Superior temporal gyrus (tissue), 1 donor: ENCODE data around the gene CROCC2.

Experiments
- DNase-seq: peaks from one replicate; pipeline ENCODE4 v3.0.0-alpha.2; 2016; ENCODE audit errors: extremely low spot score

The CROCC2 gene

DNA sequence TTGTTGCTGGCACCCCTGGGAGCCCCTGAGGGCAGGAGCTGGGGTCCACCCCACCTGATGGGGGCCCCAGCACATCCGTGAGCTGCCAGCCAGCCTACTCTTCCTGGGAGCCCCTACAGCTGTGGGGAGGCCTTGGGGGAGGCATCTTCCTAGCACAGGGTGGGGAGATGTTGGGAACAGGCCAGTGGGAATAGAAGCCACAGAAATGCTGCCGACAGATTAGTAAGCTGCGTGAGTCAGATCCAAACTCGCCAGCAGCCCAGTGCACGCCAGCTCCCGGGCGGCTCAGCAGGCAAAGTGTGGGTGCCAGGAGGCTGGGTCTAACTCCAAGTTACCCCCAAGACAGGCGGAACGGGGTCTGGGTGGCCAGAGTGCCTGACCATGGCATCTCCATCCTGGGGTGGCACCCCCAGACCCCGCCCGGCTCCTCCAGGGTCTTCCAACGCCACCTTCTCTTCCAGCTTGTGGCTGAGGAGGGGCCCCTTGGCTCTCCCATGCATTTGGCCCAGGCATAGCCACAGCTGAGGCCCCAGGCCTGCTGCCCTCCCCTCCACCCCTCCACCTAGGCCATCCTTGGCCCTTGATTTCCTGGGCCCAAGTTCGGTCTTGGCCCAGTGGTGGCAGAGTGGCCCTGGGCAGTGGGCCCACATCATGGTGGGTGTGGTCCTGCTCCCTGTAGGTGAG, 15.3 kb downstream of the CROCC2 start:
- peak; percentile 11 for DNase-seq

DNA sequence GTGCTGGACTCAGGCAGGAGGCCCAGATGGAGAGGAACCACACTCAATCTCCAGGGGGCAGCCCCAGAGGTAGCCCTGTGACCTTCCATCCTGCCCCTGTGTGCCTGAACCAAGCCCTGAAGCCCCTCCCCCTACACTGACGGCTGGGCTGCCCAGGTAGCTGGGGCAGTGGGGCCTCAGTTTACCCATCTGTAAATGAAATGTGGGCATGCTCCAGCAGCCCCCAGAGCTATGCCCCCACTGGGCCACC, 15.8 kb downstream of the CROCC2 start:
- no peak for DNase-seq

DNA sequence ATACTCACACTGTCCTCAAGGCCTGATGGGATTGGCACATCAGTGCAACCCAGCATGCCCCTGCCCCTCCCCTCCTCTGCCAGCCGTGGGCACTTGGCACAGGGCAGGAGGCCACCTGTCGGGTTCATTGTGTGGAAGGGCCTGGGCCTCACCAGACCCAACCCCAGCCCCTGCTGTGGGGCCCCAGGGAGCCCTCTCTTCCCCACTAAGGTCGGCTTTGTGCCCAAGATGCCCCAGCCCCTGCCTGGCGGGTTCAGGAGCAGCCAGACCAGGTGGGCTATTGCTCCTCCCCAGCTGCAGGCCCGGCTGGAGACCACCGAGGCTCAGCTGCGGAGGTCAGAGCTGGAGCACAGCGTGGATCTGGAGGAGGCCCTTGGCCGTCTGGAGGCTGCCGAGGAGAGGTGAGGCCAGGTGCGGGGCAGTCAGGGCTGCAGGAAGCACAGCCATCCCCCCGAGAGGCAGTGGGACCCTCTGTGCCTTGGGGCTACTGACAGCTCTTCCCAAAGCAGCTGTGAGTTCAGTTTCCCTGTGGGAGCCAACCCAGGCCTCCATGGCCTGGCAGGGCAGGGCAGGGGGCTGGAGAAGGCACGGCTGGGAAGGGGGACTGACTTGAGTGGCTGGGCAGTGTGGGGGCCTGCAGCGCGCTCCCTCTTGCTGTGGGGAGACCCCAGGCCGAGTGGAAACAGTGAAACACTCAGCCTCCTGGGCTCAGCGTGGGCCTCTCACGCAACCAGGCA, 16.3 kb downstream of the CROCC2 start:
- no peak for DNase-seq

GRCh38 chr2:240922982-240923537, 16.9 kb downstream of the CROCC2 start:
- no peak for DNase-seq

- no peak for DNase-seq
These were observed 19.0 kb downstream of the CROCC2 start for GRCh38 chr2:240925191-240925567.

- DNase-seq: no peak
These were observed 19.7 kb downstream of the CROCC2 start for GRCh38 chr2:240925568-240926515.

DNA sequence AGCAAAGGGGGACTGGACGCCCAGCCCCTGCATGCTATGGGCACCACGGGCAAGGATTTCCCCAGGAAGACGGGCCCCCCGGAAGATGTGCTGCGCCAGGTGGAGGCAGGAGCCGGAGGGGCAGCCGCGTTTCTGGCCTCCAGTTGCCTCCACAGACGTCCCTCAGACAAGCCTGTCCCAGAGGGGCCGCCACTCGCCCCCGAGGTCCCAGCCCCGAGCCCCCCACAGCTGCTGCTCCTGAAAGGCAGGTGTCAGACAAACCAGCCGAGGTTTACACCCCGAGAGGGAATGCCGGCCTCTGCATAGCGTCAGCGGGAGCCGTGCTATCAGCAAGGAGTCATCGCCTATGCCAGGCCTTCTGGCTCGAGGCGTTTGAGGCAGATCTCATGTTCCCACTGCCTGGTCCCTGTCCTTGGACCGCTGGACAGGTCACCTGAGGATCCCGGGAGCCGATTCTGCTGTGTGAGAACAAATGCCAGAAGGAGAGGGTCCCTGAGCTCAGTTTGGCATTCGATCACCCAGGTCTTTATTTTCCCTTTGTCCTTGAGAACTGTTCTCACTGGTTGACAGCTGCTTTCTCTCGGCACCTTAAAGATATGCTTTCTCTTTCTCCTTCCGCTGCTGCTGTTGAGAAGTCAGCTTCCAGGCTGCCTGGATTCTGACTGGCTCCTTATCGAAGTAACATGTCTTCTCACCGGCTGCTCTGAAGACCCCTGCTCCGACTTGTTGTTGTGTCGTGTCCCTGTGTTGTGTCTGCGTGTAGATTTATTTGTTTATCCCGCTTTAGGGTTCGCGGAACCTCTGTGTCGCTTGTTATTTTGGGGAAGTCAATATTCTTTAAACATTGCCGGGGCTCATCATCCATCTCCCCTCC, 20.6 kb downstream of the CROCC2 start:
- no peak for DNase-seq

DNA sequence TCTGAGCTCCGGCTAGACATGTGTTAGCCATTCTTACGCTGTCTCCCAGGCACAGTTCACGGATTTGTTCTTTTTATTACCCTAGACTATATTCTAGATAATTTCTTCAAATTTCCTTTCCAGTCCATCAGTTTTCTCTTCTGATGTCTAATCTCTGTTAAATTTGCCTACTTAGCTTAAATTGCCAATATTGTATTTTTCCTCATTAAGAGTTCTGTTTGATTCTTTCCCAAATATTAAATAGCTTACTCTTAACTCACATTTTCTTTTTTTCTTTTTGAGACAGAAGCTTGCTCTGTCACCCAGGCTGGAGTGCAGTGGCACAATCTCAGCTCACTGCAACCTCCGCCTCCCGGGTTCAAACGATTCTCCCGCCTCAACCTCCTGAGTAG, 21.2 kb downstream of the CROCC2 start:
- no peak for DNase-seq

- no peak for DNase-seq
These were observed 22.6 kb downstream of the CROCC2 start for GRCh38 chr2:240928476-240929363.

DNA sequence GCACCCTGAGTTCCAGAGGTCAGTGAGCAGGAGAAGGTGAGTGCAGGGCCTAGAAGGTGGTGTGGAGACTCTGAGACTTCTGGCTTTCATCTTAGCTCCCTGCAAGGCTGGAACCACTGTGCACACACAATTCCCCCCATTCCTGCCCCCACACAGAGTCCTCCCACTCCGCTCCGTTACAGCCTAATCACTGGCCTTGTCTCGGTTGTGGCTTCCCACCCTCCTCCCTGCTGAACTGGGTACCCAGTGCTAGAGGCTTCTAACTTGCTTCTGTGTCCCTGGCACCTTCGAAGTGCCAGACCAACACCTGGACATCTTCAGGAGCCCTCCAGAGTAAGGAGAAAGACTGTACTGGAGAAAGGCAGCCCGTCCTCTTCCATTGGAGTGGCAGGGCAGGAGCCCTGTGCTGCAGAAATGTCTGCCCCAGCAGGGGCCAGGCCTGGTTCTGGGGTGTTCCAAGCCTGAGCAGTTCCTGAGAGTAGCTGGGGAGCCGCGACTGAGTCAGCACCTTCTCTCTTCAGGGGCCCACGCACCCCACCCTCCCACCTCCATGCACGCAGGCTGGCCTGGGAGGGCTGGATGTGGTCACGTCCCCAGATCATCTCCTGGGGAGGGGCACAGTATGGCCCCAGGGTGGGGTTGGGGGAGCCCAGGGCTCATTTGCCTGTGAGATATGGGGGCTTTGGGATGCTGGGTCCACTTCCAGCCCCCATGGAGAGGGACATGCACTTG, 23.4 kb downstream of the CROCC2 start:
- no peak for DNase-seq

DNA sequence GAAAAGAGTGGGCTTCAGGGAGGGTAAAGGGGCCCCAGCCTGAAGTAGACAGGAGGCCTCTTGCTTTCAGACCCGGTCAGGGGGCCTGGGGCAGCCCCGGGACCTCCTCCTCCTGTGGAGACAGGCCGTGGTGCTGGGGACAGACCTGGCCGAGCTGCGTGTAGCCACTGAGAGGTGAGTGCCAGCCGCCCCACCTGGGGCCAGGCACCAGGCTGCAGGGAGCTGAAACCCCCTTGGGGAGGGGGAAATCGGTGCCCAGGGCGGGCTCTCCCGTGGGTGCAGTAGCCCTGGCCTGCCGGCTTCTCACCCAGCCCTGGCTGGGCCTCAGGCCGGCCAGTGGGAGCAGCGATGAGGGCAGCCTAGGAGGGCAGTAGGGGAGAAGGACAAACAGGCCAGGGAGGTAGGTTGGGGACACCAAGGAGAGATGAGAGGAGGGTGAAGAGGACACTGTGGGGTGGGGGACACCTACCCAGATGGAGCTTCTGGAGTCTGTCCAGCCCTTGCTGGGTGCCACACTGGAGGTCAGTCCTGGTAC, 24.0 kb downstream of the CROCC2 start:
- no peak for DNase-seq

DNA sequence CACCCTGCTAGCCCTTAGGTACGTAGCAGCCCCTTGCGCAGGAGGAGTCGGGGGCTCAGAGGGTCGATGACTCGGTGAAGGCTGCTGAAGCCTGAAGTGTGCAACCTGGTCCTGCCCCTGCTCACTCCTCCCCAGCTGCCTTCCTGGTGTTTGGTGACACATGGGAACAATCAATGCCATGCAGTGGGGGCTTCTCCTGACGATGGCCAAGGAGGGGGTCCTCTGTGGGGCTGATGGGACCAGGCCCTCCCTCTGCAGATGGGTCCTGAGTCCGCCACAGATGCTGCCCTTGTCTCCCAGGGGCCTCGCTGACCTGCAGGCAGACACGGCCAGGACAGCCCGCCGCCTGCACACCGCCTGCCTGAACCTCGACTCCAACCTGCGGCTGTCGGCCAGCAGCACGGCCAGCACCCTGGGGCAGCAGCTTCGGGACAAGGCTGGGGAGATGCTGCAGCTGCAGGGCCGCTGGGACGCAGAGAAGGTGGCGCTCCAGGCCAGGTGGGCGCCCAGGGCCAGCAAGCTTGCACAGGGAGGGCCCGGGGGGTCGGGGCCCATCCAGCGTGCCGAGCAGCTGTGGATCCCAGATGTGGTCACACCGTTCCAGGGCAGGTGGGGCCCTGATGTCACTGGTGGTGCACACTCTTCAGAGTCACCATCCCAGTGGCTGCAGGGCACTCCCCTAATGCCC, 24.6 kb downstream of the CROCC2 start:
- DNase-seq: no peak

- DNase-seq: no peak
These were observed 25.3 kb downstream of the CROCC2 start for GRCh38 chr2:240931319-240931949.

DNA sequence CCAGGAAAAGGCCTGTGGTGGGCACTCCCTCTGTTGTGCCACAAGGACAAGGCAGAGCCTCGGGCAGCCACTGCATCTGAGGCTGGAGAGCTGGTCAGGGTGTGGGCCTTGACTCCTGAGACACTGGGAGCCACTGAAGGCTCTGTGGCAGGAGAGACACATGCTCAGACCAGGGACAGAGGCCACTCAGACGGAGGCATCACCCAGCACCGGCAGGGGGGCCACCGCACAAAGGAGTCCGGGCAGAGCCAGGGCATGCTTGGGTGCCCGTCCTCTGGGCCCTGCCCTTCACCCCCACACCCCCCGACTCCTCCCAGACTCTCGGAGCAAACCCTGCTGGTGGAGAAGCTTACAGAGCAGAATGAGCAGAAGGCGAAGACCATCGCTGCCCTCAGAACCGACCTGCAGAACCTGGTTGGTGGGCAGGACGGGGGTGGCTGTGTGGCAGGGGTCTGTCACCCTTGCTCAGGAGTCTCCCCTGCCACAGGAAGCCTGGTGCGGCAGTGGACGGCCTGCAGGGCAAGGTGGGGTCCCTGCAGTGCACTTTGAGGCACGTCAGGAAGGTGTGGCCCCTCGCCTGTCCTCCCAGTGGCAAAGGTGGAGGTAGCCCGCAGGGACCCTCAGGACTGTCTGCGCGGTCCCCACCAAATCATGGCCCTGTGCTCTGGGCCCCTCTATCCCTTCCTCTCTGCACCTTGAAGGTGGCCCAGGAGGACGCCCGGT, 26.0 kb downstream of the CROCC2 start:
- DNase-seq: no peak

- DNase-seq: no peak
These were observed 26.6 kb downstream of the CROCC2 start for GRCh38 chr2:240932724-240933047.

DNA sequence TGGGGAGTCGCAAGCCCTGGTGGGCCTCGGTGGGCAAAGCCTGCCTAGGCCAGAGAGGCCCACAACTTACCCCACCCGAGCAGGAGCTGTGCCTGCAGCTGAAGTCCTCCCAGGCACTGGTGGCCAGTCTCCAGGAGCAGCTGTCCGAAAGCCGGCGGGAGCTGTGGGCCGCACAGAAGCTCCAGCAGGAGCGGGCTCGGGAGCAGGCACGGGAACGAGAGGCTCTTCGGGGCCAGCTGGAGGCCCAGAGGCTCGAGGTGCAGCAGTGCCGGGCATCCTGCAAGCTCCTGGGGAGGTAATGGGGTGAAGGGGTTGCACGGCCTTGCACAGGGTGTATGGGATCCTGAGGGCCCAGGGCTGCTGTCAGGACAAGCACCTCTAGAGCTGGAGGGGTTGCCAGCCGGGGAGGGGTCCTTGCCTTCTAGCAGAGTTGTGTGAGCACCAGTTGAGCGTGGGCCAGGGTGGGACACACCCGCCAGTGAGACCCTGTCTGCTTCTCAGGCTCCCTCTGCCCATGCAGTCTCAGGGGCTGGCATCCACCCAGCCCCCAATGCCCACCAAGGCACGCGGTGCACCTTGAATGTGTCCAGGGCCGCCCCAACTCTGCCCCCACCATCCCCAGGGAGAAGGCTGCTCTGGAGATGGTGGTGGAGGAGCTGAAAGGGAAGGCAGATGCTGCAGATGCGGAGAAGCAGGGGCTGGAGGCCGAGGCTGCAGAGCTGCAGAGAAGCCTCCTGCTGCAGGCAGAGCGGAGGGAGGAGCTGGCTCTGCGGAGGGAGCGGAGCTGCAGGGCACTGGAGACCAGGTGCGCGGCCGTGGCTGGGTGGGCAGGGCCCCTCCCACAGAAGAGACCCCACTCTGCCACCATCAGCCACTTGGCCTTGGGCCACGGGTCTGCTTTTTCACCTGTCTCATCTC, 27.2 kb downstream of the CROCC2 start:
- DNase-seq: no peak
